ENCODE measurements around the gene NXN.
"Not testable (repeated sequence)": the region's sequence is repeated elsewhere in the genome, so short reads cannot be mapped to it uniquely, and the experiment has no call there.

Gene NXN

GRCh38 chr17:774313-774584 is 205.3 kb downstream of the NXN start:
- H3K4me3 ChIP-seq (replicated peaks; ENCODE audit: low read depth, low read length), result no peak overlapping the region
- TF ChIP-seq, protein P1, sequence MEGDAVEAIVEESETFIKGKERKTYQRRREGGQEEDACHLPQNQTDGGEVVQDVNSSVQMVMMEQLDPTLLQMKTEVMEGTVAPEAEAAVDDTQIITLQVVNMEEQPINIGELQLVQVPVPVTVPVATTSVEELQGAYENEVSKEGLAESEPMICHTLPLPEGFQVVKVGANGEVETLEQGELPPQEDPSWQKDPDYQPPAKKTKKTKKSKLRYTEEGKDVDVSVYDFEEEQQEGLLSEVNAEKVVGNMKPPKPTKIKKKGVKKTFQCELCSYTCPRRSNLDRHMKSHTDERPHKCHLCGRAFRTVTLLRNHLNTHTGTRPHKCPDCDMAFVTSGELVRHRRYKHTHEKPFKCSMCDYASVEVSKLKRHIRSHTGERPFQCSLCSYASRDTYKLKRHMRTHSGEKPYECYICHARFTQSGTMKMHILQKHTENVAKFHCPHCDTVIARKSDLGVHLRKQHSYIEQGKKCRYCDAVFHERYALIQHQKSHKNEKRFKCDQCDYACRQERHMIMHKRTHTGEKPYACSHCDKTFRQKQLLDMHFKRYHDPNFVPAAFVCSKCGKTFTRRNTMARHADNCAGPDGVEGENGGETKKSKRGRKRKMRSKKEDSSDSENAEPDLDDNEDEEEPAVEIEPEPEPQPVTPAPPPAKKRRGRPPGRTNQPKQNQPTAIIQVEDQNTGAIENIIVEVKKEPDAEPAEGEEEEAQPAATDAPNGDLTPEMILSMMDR (IDR thresholded peaks at IDR 0.05; ENCODE audit: low read length, missing control alignments), result no peak
- DNase-seq (ENCODE audit: low read depth), result no peak

GRCh38 chr17:773467-774312 is 205.9 kb downstream of the NXN start:
- TF ChIP-seq, protein P1 (IDR thresholded peaks at IDR 0.05; ENCODE audit: low read length, missing control alignments), result no peak
- no peak for DNase-seq (ENCODE audit: low read depth)

DNA sequence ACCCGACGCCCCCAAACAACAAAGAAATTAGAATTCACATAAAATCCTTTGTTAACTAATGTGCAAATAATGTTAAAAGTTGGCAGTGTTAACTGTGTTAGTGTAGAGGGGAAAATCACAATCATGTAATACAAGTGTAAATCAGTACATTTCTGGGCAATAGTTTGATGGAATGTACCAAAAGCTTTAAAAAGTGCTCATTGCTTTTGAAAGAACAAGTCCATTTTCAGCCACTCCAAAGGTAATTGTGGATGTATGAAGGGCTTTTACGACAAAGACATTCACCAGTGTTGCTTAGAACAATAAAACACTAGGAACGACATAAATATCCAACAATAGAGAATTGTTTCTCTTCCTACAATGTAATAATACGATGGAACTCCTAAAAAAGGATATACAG is 206.6 kb downstream of the NXN start:
- TF ChIP-seq, protein P1 (IDR thresholded peaks at IDR 0.05; ENCODE audit: low read length, missing control alignments), result no peak
- no peak for DNase-seq (ENCODE audit: low read depth)
- no peak overlapping the region for H3K4me3 ChIP-seq (replicated peaks; ENCODE audit: low read depth, low read length)

More at GRCh38 chr17:773467-774312, 205.9 kb downstream of the NXN start:
- no peak overlapping the region for H3K4me3 ChIP-seq (replicated peaks; ENCODE audit: low read depth, low read length)

DNA sequence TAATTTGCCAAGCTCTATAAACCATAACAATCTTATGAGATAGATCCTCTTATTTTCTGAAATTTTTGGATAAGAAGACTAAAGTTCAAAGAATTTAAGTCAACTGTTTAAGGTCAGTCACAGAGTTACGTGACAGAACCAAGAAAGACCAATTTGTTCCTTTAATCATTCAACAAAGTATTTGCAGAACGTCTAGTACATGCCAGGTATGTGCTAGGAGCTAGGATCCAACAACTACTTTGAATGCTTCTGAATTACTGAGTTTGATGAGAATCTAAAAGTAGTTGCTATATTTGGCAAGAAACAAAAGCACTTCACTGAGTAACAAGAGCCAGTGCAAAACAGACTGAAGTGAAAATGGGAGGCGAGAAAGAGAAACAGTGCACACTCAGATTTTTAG is 212.5 kb downstream of the NXN start:
- no peak overlapping the region for H3K4me3 ChIP-seq (replicated peaks; ENCODE audit: low read depth, low read length)
- TF ChIP-seq, protein P1 (IDR thresholded peaks at IDR 0.05; ENCODE audit: low read length, missing control alignments), result no peak
- no peak for DNase-seq (ENCODE audit: low read depth)

GRCh38 chr17:760371-760770 is 219.2 kb downstream of the NXN start:
- H3K4me3 ChIP-seq (replicated peaks; ENCODE audit: low read depth, low read length), result no peak overlapping the region
- TF ChIP-seq, protein P1 (IDR thresholded peaks at IDR 0.05; ENCODE audit: low read length, missing control alignments), result no peak
- no peak for DNase-seq (ENCODE audit: low read depth)

DNA sequence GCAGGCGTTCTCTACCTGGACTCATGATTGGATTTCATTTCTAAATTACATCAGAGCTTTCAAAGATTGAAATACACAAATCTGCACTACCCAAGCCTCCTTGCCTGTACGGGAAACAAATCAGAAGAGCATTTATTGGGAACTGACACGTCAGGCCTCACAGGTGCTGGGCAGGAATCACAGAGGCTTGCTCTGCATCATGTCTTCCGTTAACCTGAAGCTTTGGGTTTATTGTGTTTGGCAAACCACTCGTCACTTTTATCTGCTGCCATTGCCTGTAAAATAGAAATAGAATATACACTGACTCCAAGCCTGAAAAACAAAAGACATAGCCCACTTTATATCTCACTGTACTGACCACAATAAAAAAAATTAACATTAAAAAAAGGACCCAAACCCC is 219.6 kb downstream of the NXN start:
- DNase-seq (ENCODE audit: low read depth), result no peak
- TF ChIP-seq, protein P1 (IDR thresholded peaks at IDR 0.05; ENCODE audit: low read length, missing control alignments), result no peak
- H3K4me3 ChIP-seq (replicated peaks; ENCODE audit: low read depth, low read length), result no peak overlapping the region

GRCh38 chr17:756010-756567 is 223.5 kb downstream of the NXN start:
- DNase-seq (ENCODE audit: low read depth); H3K4me3 ChIP-seq (replicated peaks; ENCODE audit: low read depth, low read length): not testable (repeated sequence)

DNA sequence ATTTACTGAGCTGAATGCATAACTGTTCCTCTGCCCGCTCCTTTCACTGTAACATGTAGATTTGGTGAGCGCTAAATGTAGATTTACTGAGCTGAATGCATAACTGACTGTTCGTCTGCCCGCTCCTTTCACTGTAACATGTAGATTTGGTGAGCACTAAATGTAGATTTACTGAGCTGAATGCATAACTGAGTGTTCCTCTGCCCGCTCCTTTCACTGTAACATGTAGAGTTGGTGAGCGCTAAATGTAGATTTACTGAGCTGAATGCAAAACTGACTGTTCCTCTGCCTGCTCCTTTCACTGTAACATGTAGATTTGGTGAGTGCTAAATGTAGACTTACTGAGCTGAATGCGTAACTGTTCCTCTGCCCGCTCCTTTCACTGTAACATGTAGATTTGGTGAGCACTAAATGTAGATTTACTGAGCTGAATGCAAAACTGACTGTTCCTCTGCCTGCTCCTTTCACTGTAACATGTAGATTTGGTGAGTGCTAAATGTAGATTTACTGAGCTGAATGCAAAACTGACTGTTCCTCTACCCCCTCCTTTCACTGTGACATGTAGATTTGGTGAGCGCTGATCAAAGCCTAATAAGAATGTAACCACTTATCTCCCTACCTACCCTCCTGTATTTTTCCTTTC is 224.1 kb downstream of the NXN start:
- H3K4me3 ChIP-seq (replicated peaks; ENCODE audit: low read depth, low read length); DNase-seq (ENCODE audit: low read depth): not testable (repeated sequence)
